ENCODE measurements around the gene CCDC154. TPM values are rescaled to one million over a fixed set of nuclear protein-coding genes. Genes with fewer than 3 reads are reported as not detected.
A peak's percentile ranks its signal among the peaks of the same experiment; 100 is the strongest.

CCDC154 gene
- polyA plus RNA-seq, 1 donor (not counting 4 experiments of a cell fraction or from before 2014, with no cell fraction given): 0.46 TPM

DNA sequence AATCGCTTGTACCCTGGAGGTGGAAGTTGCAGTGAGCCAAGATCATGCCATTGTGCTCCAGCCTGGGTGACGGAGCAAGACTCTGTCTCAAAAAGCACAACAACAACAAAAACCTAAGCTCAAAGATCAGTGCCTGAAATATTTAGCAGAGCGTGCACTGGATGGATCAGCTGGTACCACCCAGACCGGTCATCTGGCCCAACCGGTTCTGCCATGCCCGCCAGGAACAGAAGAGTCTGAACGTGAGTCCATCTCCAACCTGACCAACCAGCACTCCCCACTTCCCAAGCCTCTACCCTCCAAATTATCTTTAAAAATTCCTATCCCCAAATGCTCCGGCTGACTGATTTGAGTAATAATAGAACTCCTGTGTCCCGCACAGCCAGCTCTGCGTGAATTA is 22.3 kb downstream of the CCDC154 start:
- Histone ChIP-seq H3K27ac (ENCODE audit: control insufficient read depth, insufficient read depth, low read length) (no peak overlapping the region), H3K4me2 (ENCODE audit: control insufficient read depth, extremely low read depth, insufficient read depth, low read depth, low read length) (no peak overlapping the region), H3K9me3 (ENCODE audit: control insufficient read depth, low read depth, low read length) (no peaks in the 10 kb centered on the region), H3K9ac (ENCODE audit: control insufficient read depth, extremely low read depth, insufficient read depth, low read length) (no peak overlapping the region), H3K9me1 (ENCODE audit: control insufficient read depth, extremely low read depth, insufficient read depth, low read length) (no peaks in the 10 kb centered on the region), H2AFZ (ENCODE audit: control insufficient read depth, low read length) (no peak overlapping the region), H3K27me3 (ENCODE audit: control insufficient read depth, extremely low read depth, insufficient read depth, low read length) (no peaks in the 10 kb centered on the region), H3K36me3 (ENCODE audit: control insufficient read depth in 2 of 2, extremely low read depth in 1 of 2, insufficient read depth in 2 of 2, low read length in 2 of 2) (no peaks in the 10 kb centered on the region), H3K4me3 (ENCODE audit: control insufficient read depth in 2 of 3, extremely low read depth in 1 of 3, insufficient read depth in 2 of 3, low read depth in 1 of 3, low read length in 3 of 3) (no peak overlapping the region), H3K4me1 (ENCODE audit: control insufficient read depth, extremely low read depth, insufficient read depth, low read length) (peaks cover 5% of the 10 kb centered on the region), H3K79me2 (ENCODE audit: control insufficient read depth, insufficient read depth, low read length) (peaks cover 27% of the 10 kb centered on the region), H4K20me1 (ENCODE audit: control insufficient read depth, extremely low read depth, insufficient read depth, low read length) (no peaks in the 10 kb centered on the region)
- DNase-seq (ENCODE audit: low read depth, low spot score) (no peak), FAIRE-seq (no peak)
- dilution Hi-C loops (cut with MboI; ENCODE audit: extremely low pct_ligation_motif_present, low sequenced_read_pairs): no loop called here
- TF ChIP-seq, protein P1, sequence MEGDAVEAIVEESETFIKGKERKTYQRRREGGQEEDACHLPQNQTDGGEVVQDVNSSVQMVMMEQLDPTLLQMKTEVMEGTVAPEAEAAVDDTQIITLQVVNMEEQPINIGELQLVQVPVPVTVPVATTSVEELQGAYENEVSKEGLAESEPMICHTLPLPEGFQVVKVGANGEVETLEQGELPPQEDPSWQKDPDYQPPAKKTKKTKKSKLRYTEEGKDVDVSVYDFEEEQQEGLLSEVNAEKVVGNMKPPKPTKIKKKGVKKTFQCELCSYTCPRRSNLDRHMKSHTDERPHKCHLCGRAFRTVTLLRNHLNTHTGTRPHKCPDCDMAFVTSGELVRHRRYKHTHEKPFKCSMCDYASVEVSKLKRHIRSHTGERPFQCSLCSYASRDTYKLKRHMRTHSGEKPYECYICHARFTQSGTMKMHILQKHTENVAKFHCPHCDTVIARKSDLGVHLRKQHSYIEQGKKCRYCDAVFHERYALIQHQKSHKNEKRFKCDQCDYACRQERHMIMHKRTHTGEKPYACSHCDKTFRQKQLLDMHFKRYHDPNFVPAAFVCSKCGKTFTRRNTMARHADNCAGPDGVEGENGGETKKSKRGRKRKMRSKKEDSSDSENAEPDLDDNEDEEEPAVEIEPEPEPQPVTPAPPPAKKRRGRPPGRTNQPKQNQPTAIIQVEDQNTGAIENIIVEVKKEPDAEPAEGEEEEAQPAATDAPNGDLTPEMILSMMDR (optimal IDR thresholded peaks at IDR 0.05 in 1 of 3, IDR thresholded peaks at IDR 0.05 in 1 of 3, conservative IDR thresholded peaks at IDR 0.05 in 1 of 3; ENCODE audit: extremely low read depth in 1 of 3, insufficient read depth in 2 of 3, low read length in 3 of 3): no peak
- TF ChIP-seq EZH2 (IDR thresholded peaks at IDR 0.05; ENCODE audit: low read length): no peak

DNA sequence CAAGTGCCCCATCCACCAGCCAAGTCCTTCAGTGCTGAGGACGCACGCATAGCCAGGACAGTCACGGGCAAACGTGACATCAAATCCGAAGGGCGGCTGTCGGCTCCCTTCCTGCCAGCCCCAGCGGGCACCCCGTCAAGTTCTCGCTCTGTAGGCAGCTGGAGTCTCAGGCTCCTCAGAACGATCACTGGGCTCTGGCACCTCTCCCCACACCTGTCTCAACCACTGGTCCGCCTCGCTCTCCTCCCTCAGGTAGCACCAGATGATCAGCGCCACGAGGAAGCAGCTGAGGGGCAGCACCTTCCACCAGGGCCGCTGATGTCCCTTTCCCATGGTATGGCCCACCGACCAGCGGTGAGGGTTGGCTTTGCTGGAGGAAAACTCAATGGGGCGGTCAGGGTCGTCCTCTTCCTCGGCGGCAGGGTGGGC is 24.2 kb downstream of the CCDC154 start:
- Histone ChIP-seq H3K4me3 (ENCODE audit: control insufficient read depth in 2 of 3, extremely low read depth in 1 of 3, insufficient read depth in 2 of 3, low read depth in 1 of 3, low read length in 3 of 3) (peak overlapping the region; percentile 80 to 100 (median 99)), H3K27ac (ENCODE audit: control insufficient read depth, insufficient read depth, low read length) (peak overlapping the region; percentile 82), H4K20me1 (ENCODE audit: control insufficient read depth, extremely low read depth, insufficient read depth, low read length) (no peaks in the 10 kb centered on the region), H3K4me1 (ENCODE audit: control insufficient read depth, extremely low read depth, insufficient read depth, low read length) (peaks cover 18% of the 10 kb centered on the region), H3K27me3 (ENCODE audit: control insufficient read depth, extremely low read depth, insufficient read depth, low read length) (no peaks in the 10 kb centered on the region), H3K9me1 (ENCODE audit: control insufficient read depth, extremely low read depth, insufficient read depth, low read length) (no peaks in the 10 kb centered on the region), H3K4me2 (ENCODE audit: control insufficient read depth, extremely low read depth, insufficient read depth, low read depth, low read length) (peak overlapping the region; percentile 100), H3K36me3 (ENCODE audit: control insufficient read depth in 2 of 2, extremely low read depth in 1 of 2, insufficient read depth in 2 of 2, low read length in 2 of 2) (no peaks in the 10 kb centered on the region), H3K9ac (ENCODE audit: control insufficient read depth, extremely low read depth, insufficient read depth, low read length) (peak overlapping the region; percentile 97), H2AFZ (ENCODE audit: control insufficient read depth, low read length) (peak overlapping the region; percentile 27), H3K79me2 (ENCODE audit: control insufficient read depth, insufficient read depth, low read length) (peaks cover 27% of the 10 kb centered on the region), H3K9me3 (ENCODE audit: control insufficient read depth, low read depth, low read length) (no peaks in the 10 kb centered on the region)
- TF ChIP-seq, protein P1 (optimal IDR thresholded peaks at IDR 0.05 in 1 of 3, IDR thresholded peaks at IDR 0.05 in 1 of 3, conservative IDR thresholded peaks at IDR 0.05 in 1 of 3; ENCODE audit: extremely low read depth in 1 of 3, insufficient read depth in 2 of 3, low read length in 3 of 3): no peak
- no peak for TF ChIP-seq EZH2 (IDR thresholded peaks at IDR 0.05; ENCODE audit: low read length)
- no peak for DNase-seq (ENCODE audit: low read depth, low spot score)
- FAIRE-seq: no peak
- dilution Hi-C loops (cut with MboI; ENCODE audit: extremely low pct_ligation_motif_present, low sequenced_read_pairs): no loop called here
